Mesenchymal stem cell (in vitro differentiated cells and primary cell): Measurements from ENCODE around the gene OR2A5.
"Not testable (repeated sequence)": the region's sequence is repeated elsewhere in the genome, so short reads cannot be mapped to it uniquely, and the experiment has no call there.

Source experiments
- DNase-seq: peaks from one replicate; pipeline ENCODE4 v3.0.0-alpha.2; 2013
- H2AFZ ChIP-seq: one replicate; pipeline ENCODE4 v1.6.1; 2013; ENCODE audit warnings: low read depth, mild to moderate bottlenecking, control low read depth, inconsistent platforms, low read length, moderate library complexity
- H2AK5ac ChIP-seq: 2 replicates; pipeline ENCODE4 v1.6.1; 2013; ENCODE audit warnings: low read length, moderate library complexity, mild to moderate bottlenecking, inconsistent platforms; ENCODE audit not compliant: severe bottlenecking
- H2BK120ac ChIP-seq: one replicate; pipeline ENCODE4 v1.6.1; 2013; ENCODE audit warnings: low read depth, mild to moderate bottlenecking, inconsistent platforms, low read length, moderate library complexity
- H2BK12ac ChIP-seq, 2 experiments: one replicate each; pipeline ENCODE4 v1.6.1; 2013; ENCODE audit warnings: inconsistent platforms in 2 of 2, low read length in 2 of 2, mild to moderate bottlenecking in 2 of 2, moderate library complexity in 2 of 2, control low read depth in 1 of 2
- H2BK15ac ChIP-seq: one replicate; pipeline ENCODE4 v1.6.1; 2013; ENCODE audit warnings: mild to moderate bottlenecking, low read depth, inconsistent platforms; ENCODE audit not compliant: poor library complexity, severe bottlenecking
- H2BK5ac ChIP-seq: 2 replicates; pipeline ENCODE4 v1.6.1; 2013; ENCODE audit warnings: low read depth, mild to moderate bottlenecking, low read length, control low read depth, inconsistent platforms; ENCODE audit not compliant: poor library complexity, severe bottlenecking
- H3K14ac ChIP-seq, 2 experiments: one replicate each; pipeline ENCODE4 v1.6.1; 2013; ENCODE audit warnings: inconsistent platforms in 2 of 2, low read length in 2 of 2, control low read depth in 1 of 2, mild to moderate bottlenecking in 1 of 2, moderate library complexity in 1 of 2
- H3K18ac ChIP-seq, 2 experiments: one replicate each; pipeline ENCODE4 v1.6.1; 2013; ENCODE audit warnings: inconsistent platforms in 2 of 2, low read length in 2 of 2, control low read depth in 1 of 2, low read depth in 1 of 2, mild to moderate bottlenecking in 1 of 2
- H3K23ac ChIP-seq, 2 experiments: one replicate each; pipeline ENCODE4 v1.6.1; 2013; ENCODE audit warnings: inconsistent platforms in 2 of 2, low read length in 2 of 2, mild to moderate bottlenecking in 2 of 2, moderate library complexity in 2 of 2, control low read depth in 1 of 2
- H3K27ac ChIP-seq: 2 replicates; pipeline ENCODE4 v1.5.1; 2013; ENCODE audit warnings: mild to moderate bottlenecking, moderate library complexity, low read length, control low read depth, inconsistent platforms; ENCODE audit not compliant: poor library complexity, severe bottlenecking
- H3K27me3 ChIP-seq, 2 experiments: 2 replicates each; pipeline versions ENCODE4 v1.6.1 to v1.7.0; 2013; ENCODE audit warnings: low read length in 2 of 2, mild to moderate bottlenecking in 2 of 2, moderate library complexity in 2 of 2, control low read depth in 1 of 2, inconsistent platforms in 1 of 2; ENCODE audit not compliant: control insufficient read depth in 1 of 2, insufficient read depth in 1 of 2
- H3K36me3 ChIP-seq, 2 experiments: 2 replicates each; pipeline versions ENCODE4 v1.6.1 to v1.7.0; 2013; ENCODE audit warnings: low read length in 2 of 2, control low read depth in 1 of 2, inconsistent platforms in 1 of 2, low read depth in 1 of 2, mild to moderate bottlenecking in 1 of 2; ENCODE audit not compliant: insufficient read depth in 2 of 2, control insufficient read depth in 1 of 2
- H3K4ac ChIP-seq, 2 experiments: one replicate each; pipeline ENCODE4 v1.6.1; 2013; ENCODE audit warnings: inconsistent platforms in 2 of 2, low read length in 2 of 2, mild to moderate bottlenecking in 2 of 2, moderate library complexity in 2 of 2, control low read depth in 1 of 2, low read depth in 1 of 2
- H3K4me1 ChIP-seq: 2 replicates; pipeline ENCODE4 v1.6.1; 2013; ENCODE audit warnings: low read depth, low read length, control low read depth; ENCODE audit not compliant: control insufficient read depth, insufficient read depth
- H3K4me2 ChIP-seq: 2 replicates; pipeline ENCODE4 v1.6.1; 2013; ENCODE audit warnings: low read length, mild to moderate bottlenecking, inconsistent platforms; ENCODE audit not compliant: poor library complexity, severe bottlenecking
- H3K4me3 ChIP-seq, 2 experiments: 2 replicates each; pipeline versions ENCODE4 v1.5.1 to v1.7.0; 2013; ENCODE audit warnings: low read length in 2 of 2, mild to moderate bottlenecking in 2 of 2, control low read depth in 1 of 2, low read depth in 1 of 2; ENCODE audit not compliant: insufficient read depth in 1 of 2
- H3K79me1 ChIP-seq: replicated peaks from 2 replicates; pipeline ENCODE4 v1.6.1; 2013; ENCODE audit warnings: mild to moderate bottlenecking, control low read depth, low read length, inconsistent platforms; ENCODE audit not compliant: poor library complexity, severe bottlenecking
- H3K9ac ChIP-seq: 2 replicates; pipeline ENCODE4 v1.7.0; 2013; ENCODE audit warnings: mild to moderate bottlenecking, low read length, moderate library complexity
- H3K9me3 ChIP-seq: 2 replicates; pipeline ENCODE4 v1.7.0; 2013; ENCODE audit warnings: mild to moderate bottlenecking, low read length; ENCODE audit not compliant: control insufficient read depth
- H4K8ac ChIP-seq: one replicate; pipeline ENCODE4 v1.6.1; 2013; ENCODE audit warnings: inconsistent platforms, mild to moderate bottlenecking, low read length, moderate library complexity
- H4K91ac ChIP-seq: one replicate; pipeline ENCODE4 v1.6.1; 2013; ENCODE audit warnings: mild to moderate bottlenecking, low read length, inconsistent platforms
- WGBS: methylation state at CpG from one replicate; pipeline ENCODE4 v1.1.7; 2013; ENCODE audit warnings: mixed read lengths; 5-methylcytosine and 5-hydroxymethylcytosine counted together

OR2A5 gene

GRCh38 chr7:144010821-144011220 lies 37.9 kb upstream of the OR2A5 start:
- H4K91ac ChIP-seq, H3K14ac ChIP-seq, H2BK12ac ChIP-seq, H2AFZ ChIP-seq, H3K9me3 ChIP-seq, H2BK5ac ChIP-seq, H3K4me3 ChIP-seq, H3K9ac ChIP-seq, H3K36me3 ChIP-seq, H3K27ac ChIP-seq, H2BK15ac ChIP-seq, H3K23ac ChIP-seq, H2AK5ac ChIP-seq, H2BK120ac ChIP-seq, H4K8ac ChIP-seq, H3K4me1 ChIP-seq, H3K4ac ChIP-seq, DNase-seq, H3K18ac ChIP-seq, H3K79me1 ChIP-seq, H3K27me3 ChIP-seq, H3K4me2 ChIP-seq: not testable (repeated sequence)
- WGBS: 83% methylated on average over 1 of the region's 1 CpG

- 80% methylated on average over 4 of the region's 5 CpGs for WGBS
Observed at GRCh38 chr7:144011458-144012230, 37.1 kb upstream of the OR2A5 start.

GRCh38 chr7:144018065-144018464 lies 30.7 kb upstream of the OR2A5 start:
- no peak overlapping the region for H3K23ac ChIP-seq
- H2AK5ac ChIP-seq: no peak overlapping the region
- peak; percentile 17 for DNase-seq
- H3K4ac ChIP-seq: no peak overlapping the region
- no peak overlapping the region for H3K27ac ChIP-seq
- H3K4me1 ChIP-seq: no peaks in the 10 kb centered on the region
- peak overlapping the region in 1 of 2 experiments; percentile 30 for H3K18ac ChIP-seq
- H3K79me1 ChIP-seq: no peaks in the 10 kb centered on the region
- no peaks in the 10 kb centered on the region for H3K9me3 ChIP-seq
- no peak overlapping the region for H4K91ac ChIP-seq
- no peaks in the 10 kb centered on the region for H3K27me3 ChIP-seq
- H2BK15ac ChIP-seq: no peak overlapping the region
- no peaks in the 10 kb centered on the region for H3K36me3 ChIP-seq
- no peak overlapping the region for H2BK120ac ChIP-seq
- no peak overlapping the region for H2AFZ ChIP-seq
- H2BK12ac ChIP-seq: no peak overlapping the region
- H2BK5ac ChIP-seq: no peak overlapping the region
- WGBS: 80% methylated on average over 4 of the region's 4 CpGs
- no peak overlapping the region for H3K14ac ChIP-seq
- no peak overlapping the region for H3K4me3 ChIP-seq
- no peak overlapping the region for H3K9ac ChIP-seq
- no peak overlapping the region for H3K4me2 ChIP-seq
- no peak overlapping the region for H4K8ac ChIP-seq

More at GRCh38 chr7:144011458-144012230, 37.1 kb upstream of the OR2A5 start:
- no peak overlapping the region for H3K4me3 ChIP-seq
- no peak overlapping the region for H2BK12ac ChIP-seq
- no peak overlapping the region for H3K4me2 ChIP-seq
- H3K27ac ChIP-seq: no peak overlapping the region
- no peaks in the 10 kb centered on the region for H3K36me3 ChIP-seq
- no peak overlapping the region for H3K18ac ChIP-seq
- no peak overlapping the region for H4K8ac ChIP-seq
- H3K27me3 ChIP-seq: no peaks in the 10 kb centered on the region
- no peak overlapping the region for H3K23ac ChIP-seq
- no peak overlapping the region for H2AK5ac ChIP-seq
- peaks cover 5% of the 10 kb centered on the region for H3K9me3 ChIP-seq
- no peaks in the 10 kb centered on the region for H3K79me1 ChIP-seq
- no peak overlapping the region for H2BK15ac ChIP-seq
- no peaks in the 10 kb centered on the region for H3K4me1 ChIP-seq
- no peak overlapping the region for H4K91ac ChIP-seq
- H2AFZ ChIP-seq: no peak overlapping the region
- no peak overlapping the region for H3K4ac ChIP-seq
- no peak overlapping the region for H3K9ac ChIP-seq
- no peak overlapping the region for H2BK5ac ChIP-seq
- H3K14ac ChIP-seq: no peak overlapping the region
- peak; percentile 17 for DNase-seq
- no peak overlapping the region for H2BK120ac ChIP-seq

- Histone ChIP-seq H4K8ac (no peak overlapping the region), H2AK5ac (no peak overlapping the region), H3K23ac (no peak overlapping the region), H3K36me3 (no peaks in the 10 kb centered on the region), H3K4me3 (no peak overlapping the region), H3K4me1 (no peaks in the 10 kb centered on the region), H3K9me3 (no peaks in the 10 kb centered on the region), H3K18ac (no peak overlapping the region), H2BK15ac (no peak overlapping the region), H3K79me1 (no peaks in the 10 kb centered on the region), H2AFZ (no peak overlapping the region), H2BK120ac (no peak overlapping the region), H3K4me2 (no peak overlapping the region), H2BK12ac (no peak overlapping the region), H2BK5ac (no peak overlapping the region), H4K91ac (no peak overlapping the region), H3K27me3 (no peaks in the 10 kb centered on the region), H3K4ac (no peak overlapping the region), H3K14ac (no peak overlapping the region), H3K27ac (no peak overlapping the region), H3K9ac (peak overlapping the region; percentile 51)
- DNase-seq: peak; percentile 91
- 27% methylated on average over 2 of the region's 2 CpGs for WGBS
Observed at GRCh38 chr7:144019457-144019856, 29.3 kb upstream of the OR2A5 start.
